Measurements from ENCODE around the gene KCTD11. TPM values are rescaled to one million over a fixed set of nuclear protein-coding genes. Genes with fewer than 3 reads are reported as not detected.

KCTD11 gene
- total RNA-seq (10 to 100 TPM in 1 of 7 donors, 1 to 10 TPM in 6; 7.7 to 10.0 (median 9.1) TPM), polyA plus RNA-seq (10 to 100 TPM in 1 of 3 donors, 1 to 10 TPM in 2; 5.4 to 12.0 (median 6.0) TPM)
- long read RNA-seq, donor 1, transcript KCTD11-201 (1 exons, 2,783 nt), result major isoform, 8 of 10 reads
- long read RNA-seq, donor 1, partial matches to known transcripts, result 0 of 10 reads
- long read RNA-seq, donor 1, other reads (novel, unspliced or antisense), result 0 of 10 reads
- long read RNA-seq, donor 2, transcript KCTD11-201 (1 exons, 2,783 nt), result major isoform, 6 of 8 reads
- long read RNA-seq, donor 2, partial matches to known transcripts, result 0 of 8 reads
- long read RNA-seq, donor 2, other reads (novel, unspliced or antisense), result 0 of 8 reads

DNA sequence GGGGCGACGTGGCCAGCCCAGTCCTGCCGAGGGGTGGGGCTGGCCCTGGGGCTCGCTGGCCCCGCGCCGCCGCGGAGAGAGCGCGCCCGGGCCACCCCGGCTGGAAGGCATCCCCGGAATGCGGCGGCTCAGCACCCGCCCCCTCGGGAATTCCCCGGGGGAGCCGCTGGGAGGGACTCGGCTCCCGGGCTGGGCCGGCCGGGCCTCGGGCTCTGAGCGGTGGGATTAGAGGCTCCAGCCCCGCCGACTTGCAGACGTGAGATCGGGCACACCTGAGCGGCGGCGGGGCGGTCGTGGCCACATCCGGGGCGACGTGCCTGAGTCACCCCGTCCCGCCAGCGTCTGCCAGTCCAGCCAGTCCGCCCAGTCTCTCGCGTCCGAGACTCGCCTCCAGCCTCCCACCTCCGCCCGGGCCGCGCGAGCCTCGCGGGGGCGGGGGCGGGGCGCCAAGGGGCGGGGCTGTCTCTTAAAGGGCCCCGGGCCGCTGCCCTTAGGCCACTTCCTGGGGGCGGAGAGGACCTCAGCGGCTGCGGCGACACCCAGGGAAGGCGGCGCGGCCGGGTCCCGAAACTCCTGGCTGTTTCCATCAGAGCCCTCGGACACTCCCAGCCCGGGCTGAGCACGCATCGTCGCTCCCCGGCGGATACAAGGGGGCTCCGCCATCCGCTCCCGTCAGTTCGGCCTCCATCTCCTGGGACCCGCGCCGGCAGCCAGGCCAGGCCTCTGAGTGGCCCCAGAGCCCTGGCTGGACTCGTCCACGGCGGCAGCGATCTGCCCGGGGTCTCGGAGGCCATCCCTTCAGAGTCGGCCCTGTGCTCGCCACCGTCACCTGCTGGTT, at the start of gene KCTD11:
Gene KCTD11 (plus strand): TSS at position 498 of the 838 bp plus-strand sequence.
- intact Hi-C loops (cut with DNase I; ENCODE audit: low total_unique reads), result loop anchor here (10.0 kb wide), 1 partner anchor 163 kb away; no protein-coding TSS in a partner anchor
- peaks cover 32 to 92% (median 59%) of the 10 kb centered on the region in 6 donors for H3K4me1 ChIP-seq
- H3K4me3 ChIP-seq, result peak within 1 kb of the TSS; percentile 58 to 88 (median 74)
- 1 to 5% (median 3%) methylated on average over 19 to 91 of the region's 91 CpGs for WGBS, 5 donors
- H3K27me3 ChIP-seq (replicated peaks in 1 of 7), result no peaks in the 10 kb centered on the region
- peak; percentile 94 for DNase-seq
- TF ChIP-seq, protein P1, sequence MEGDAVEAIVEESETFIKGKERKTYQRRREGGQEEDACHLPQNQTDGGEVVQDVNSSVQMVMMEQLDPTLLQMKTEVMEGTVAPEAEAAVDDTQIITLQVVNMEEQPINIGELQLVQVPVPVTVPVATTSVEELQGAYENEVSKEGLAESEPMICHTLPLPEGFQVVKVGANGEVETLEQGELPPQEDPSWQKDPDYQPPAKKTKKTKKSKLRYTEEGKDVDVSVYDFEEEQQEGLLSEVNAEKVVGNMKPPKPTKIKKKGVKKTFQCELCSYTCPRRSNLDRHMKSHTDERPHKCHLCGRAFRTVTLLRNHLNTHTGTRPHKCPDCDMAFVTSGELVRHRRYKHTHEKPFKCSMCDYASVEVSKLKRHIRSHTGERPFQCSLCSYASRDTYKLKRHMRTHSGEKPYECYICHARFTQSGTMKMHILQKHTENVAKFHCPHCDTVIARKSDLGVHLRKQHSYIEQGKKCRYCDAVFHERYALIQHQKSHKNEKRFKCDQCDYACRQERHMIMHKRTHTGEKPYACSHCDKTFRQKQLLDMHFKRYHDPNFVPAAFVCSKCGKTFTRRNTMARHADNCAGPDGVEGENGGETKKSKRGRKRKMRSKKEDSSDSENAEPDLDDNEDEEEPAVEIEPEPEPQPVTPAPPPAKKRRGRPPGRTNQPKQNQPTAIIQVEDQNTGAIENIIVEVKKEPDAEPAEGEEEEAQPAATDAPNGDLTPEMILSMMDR (IDR thresholded peaks at IDR 0.05 in 8 of 11, conservative IDR thresholded peaks at IDR 0.05 in 3 of 11), result peak in 2 of 11 experiments; percentile 11 to 15
- TF ChIP-seq POLR2AphosphoS5 (IDR thresholded peaks at IDR 0.05) (peak; percentile 77 to 85 (median 83)), POLR2A (IDR thresholded peaks at IDR 0.05) (peak in 1 of 3 donors; percentile 6)
- peak within 1 kb of the TSS; percentile 86 to 94 (median 91) for H3K27ac ChIP-seq
- H3K36me3 ChIP-seq, result peaks cover 0 to 43% (median 16%) of the 10 kb centered on the region in 6 donors
- H3K9me3 ChIP-seq, result no peaks in the 10 kb centered on the region

DNA sequence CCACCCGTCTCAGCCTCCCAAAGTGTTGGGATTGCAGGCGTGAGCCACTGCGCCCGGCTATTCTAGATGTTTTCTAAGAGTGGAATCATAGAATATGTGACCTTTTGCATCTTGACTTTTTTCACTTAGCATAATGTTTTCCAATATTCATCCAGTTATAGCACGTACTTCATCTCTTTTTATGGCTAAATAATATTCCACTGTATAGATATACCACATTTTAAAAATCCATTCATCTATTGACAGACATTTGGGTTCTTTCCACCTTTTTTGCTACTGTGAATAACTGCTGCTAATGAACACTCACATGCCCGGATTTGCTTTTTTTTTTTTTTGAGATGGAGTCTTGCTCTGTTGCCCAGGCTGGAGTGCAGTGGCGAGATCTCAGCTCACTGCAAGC, 47.8 kb upstream of the KCTD11 start:
- Histone ChIP-seq H3K36me3 (peaks cover 0 to under 1% (median 0%) of the 10 kb centered on the region in 6 donors), H3K9me3 (no peaks in the 10 kb centered on the region), H3K4me1 (peaks cover 6 to 23% (median 14%) of the 10 kb centered on the region in 6 donors), H3K27ac (no peak overlapping the region), H3K4me3 (no peak overlapping the region), H3K27me3 (replicated peaks in 1 of 7) (no peaks in the 10 kb centered on the region)
- intact Hi-C loops (cut with DNase I; ENCODE audit: low total_unique reads), result loop anchor here (10.0 kb wide), 1 partner anchor 259 kb away; the partner anchor contains the start of gene SLC16A11
- TF ChIP-seq POLR2A (IDR thresholded peaks at IDR 0.05) (no peak), POLR2AphosphoS5 (IDR thresholded peaks at IDR 0.05) (no peak)
- TF ChIP-seq, protein P1 (IDR thresholded peaks at IDR 0.05 in 8 of 11, conservative IDR thresholded peaks at IDR 0.05 in 3 of 11), result no peak
- WGBS, 5 donors, result 95 to 99% (median 97%) methylated on average over 7 of the region's 7 CpGs
- no peak for DNase-seq

DNA sequence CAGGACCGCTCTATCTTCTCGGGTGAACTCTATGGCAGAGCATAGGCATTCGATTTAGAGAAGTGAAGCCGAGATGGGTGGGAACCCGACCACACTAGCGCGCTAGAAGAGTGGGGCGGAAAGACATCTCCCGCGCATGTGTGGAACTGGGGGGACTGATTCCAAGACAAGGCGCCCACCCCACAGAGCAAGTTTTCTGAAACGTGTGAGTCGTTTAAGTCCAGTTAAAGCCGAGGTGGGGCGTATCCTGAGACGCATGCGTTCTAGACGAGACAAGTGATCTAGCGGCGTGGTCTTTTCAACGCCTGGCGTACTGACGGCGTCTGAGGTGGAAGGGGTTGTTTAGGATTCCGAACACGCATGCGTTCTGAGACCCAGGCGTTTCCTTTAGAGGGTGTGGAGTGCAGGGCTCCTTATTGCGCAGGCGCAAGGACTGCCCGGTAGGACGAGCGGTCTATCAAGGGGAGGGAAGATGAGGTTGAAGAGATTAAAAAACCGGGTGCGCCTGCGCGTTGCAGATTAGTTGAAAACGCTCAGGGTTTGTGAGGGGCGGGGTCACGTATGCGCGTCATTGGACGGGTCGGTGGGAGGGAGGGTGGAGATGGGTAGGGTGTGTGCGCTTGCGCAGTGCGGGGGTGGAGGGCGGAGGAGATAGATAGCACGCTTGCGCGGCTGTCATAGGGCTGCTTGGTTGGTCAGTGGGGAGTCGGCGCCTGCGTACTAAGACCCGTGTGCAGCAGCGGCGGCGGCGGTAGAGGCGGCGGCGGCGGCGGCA, 44.9 kb upstream of the KCTD11 start, which contains the start of gene EIF5A:
Gene EIF5A (plus strand): TSS at position 718 of the 775 bp plus-strand sequence. CDS start 2,008 bp downstream, outside the sequence.
- H3K4me3 ChIP-seq, result peak within 1 kb of the TSS; percentile 89 to 97 (median 92)
- no peaks in the 10 kb centered on the region for H3K9me3 ChIP-seq
- peaks cover 26 to 50% (median 39%) of the 10 kb centered on the region in 6 donors for H3K4me1 ChIP-seq
- peak within 1 kb of the TSS; percentile 83 to 100 (median 98) for H3K27ac ChIP-seq
- H3K36me3 ChIP-seq, result peaks cover 0 to 30% (median 27%) of the 10 kb centered on the region in 6 donors
- 0 to 1% (median 0%) methylated on average over 54 to 64 of the region's 64 CpGs for WGBS, 5 donors
- intact Hi-C loops (cut with DNase I; ENCODE audit: low total_unique reads), result loop anchor here (10.0 kb wide), 1 partner anchor 262 kb away; the partner anchor contains the start of gene SLC16A11
- H3K27me3 ChIP-seq (replicated peaks in 1 of 7), result no peaks in the 10 kb centered on the region
- TF ChIP-seq POLR2AphosphoS5 (IDR thresholded peaks at IDR 0.05), result peak; percentile 97 to 98 (median 98)
- TF ChIP-seq, protein P1 (IDR thresholded peaks at IDR 0.05 in 8 of 11, conservative IDR thresholded peaks at IDR 0.05 in 3 of 11), result no peak
- peak; percentile 76 to 94 (median 91) for TF ChIP-seq POLR2A (IDR thresholded peaks at IDR 0.05)
- peak; percentile 100 for DNase-seq
